Activated CD8-positive, alpha-beta memory T cell treated with anti-CD3 and anti-CD28 coated beads for 4 hours (primary cell): ENCODE data around the gene IRAK3.
A peak's percentile ranks its signal among the peaks of the same experiment; 100 is the strongest.
"Not testable (repeated sequence)": the region's sequence is repeated elsewhere in the genome, so short reads cannot be mapped to it uniquely, and the experiment has no call there.

ENCODE experiments used
- DNase-seq, 2 donors: peaks; one replicate each; pipeline ENCODE4 v3.0.0-alpha.2; 2020; ENCODE audit warnings: low read depth in 2 of 2

Gene IRAK3

DNA sequence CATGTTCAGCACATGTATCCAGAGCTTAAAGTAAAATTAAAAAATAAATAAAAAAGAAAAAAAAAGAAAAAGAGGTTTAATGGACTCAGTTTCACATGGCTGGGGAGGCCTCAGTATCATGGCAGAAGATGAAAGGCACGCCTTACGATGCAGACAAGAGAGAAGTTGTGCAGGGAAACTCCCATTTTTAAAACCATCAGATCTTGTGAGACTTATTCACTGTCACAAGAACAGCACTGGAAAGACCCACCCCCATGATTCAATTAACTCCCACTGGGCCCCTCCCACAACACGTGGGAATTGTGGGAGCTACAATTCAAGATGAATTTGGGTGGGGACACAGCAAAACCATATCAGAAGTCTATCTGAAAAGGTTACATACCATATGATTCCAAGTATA lies 24.0 kb downstream of the IRAK3 start:
- not testable (repeated sequence) for DNase-seq

DNA sequence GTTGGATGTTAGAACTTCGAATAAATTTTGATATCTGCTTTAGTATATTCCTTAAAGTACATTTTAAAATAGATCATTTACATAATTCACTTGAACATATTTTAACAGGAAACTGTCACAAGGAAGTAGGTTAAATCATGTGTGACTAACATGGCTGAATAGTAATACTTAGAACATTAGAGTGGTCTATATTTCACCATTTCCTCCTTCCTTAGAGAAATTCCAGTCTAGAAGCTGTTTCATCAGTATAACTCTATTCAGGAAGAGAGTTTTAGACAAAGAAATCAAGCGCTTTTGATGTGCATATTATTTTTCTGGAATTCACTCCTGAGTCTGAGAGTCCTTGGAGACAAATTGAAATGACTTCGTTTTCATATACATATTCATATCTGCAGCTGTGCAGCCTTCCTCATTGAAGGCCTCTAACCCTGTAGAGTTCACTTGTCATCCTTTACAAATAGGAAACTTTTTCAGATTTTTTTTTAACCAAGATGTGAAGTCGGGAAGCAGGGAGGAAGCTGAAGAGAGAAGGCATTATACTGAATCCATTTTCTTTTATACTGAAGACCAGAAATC lies 28.4 kb downstream of the IRAK3 start:
- DNase-seq, result no peak

DNA sequence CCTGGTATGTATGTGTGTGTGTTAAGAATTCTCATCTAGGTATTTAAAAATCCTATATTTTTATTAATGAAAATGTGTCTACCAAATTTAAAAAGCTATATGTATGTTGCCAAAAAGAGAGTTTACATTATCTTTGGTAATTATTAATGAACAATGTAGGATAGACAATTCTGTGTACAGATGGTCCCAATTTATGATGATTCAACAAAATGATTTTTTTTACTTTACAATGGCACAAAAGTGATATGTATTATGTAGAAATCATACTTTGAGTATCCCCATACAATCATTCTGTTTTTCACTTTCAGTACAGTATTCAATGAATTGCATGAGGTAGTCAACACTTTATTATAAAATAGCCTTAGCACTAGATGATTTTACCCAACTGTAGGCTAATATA lies 39.4 kb downstream of the IRAK3 start:
- DNase-seq, result no peak

DNA sequence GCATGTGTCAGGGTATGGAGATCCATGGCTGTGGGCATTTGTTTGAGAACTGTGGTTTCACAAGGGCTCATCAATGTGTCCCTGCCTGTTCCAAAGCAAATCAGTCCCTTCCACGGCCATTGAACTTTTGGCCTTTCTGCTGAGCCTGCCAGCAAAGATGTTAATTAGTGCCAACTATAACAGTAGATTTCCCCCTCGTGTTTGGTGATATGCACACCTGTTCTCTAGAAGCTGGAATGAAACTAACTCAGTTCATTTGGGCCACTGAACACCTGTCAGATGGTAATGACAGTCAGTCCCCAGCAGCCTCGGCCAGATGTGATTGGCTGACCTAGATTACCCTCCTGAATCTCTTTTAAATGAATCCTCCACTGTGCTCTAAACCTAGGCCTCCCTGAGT lies 43.2 kb downstream of the IRAK3 start:
- DNase-seq, result no peak

DNA sequence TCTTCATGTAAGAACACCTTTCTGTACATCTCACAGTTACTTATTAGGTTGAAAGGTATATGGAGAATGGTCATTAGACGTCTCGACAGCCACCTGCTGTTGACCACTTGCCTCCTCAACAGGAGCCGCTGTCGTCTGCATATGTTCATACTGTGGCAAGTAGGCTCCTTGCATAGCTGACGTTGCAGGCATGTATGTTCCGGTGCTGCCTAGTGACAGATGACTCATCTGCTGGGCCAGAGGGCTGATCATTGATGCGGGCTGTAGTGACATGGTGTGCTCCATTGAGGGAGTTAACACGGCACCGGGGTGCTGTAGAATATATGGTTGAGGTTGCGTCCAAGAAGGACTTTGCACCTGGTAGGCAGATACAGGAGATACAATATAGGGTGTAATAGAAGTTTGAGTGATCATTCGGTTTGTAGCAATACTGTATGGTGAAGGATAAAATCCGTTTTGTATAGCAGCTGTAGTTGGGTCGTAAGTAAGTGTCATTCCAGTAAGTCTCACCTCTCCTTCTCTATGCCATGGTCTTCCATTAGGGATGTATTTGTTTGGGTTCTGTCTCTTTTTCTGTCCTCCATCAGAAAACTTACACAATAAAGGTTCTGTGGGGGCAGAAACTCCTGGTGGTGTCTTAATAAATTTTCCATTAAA lies 45.2 kb downstream of the IRAK3 start:
- DNase-seq, result not testable (repeated sequence)

DNA sequence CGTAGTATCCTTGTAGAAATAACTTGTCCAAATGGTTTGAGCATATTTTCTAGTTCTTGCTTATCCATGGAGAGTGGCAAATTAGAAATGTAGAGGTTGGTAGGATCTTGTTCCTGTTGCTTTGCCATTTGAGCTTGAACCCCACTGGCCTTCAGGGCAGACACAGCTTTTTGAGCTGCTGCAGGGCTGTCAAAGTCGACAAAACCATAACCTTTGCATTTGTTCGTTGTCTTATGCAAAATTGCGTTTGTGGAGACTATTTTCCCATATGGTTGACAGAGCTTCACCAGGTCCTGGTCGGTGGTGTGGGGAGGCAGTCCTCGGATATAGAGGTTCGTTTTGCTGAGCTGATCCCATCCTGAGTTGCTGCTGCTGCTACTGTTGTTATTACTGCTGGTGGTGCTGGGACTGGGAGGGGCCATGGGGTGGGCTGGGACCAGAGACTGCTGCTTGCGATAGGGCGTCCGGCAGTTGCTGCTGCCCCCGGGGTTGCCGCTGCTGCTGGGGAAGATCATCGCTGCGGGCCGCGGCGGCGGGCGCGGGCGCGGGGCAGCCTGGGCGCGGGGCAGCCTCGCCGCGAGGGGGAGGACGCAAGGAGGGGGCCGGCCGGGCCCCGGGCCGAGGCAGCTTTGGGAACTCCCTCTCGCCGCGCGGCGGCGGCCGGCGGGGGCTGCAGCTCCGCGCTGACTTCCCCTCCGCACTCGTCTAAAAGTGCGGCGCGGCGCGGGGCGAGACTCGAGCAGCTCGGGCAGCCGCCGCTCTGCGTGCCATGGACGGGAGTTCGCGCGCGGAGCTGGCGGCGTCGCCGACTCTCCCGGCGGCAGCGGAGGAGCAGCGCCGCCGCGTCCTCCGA lies 46.0 kb downstream of the IRAK3 start:
- DNase-seq, result peak in 1 of 2 donors; percentile 3

DNA sequence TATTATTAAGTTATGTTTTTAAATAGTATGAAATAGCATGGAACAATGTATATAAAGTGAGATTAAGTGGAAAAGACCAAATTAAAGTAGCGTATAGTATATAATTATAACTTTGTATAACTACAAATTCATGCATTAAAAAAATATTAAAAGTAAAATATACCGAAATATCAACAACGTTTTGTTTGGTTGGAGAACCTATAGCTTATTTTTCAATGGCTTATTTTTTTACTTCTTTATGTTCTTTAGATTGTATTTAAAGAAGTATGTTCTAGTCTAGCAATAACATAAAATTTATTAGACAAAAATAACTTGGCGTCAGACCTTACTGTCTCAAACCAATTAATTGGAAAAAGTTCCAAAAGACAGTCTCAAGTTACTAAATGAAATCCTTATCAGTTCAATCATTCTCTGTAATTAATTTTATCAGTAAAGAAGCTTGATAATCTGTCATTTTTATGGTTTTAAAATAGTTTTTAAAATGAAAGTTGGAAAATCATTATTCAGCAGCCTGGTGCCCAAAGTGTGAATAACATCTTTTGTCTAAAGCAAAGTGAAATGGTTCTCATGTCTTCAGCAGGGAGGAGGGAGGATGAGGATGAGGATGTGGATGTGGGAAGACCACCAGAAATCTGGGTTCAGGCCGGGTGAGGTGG lies 46.7 kb downstream of the IRAK3 start:
- DNase-seq, result no peak

DNA sequence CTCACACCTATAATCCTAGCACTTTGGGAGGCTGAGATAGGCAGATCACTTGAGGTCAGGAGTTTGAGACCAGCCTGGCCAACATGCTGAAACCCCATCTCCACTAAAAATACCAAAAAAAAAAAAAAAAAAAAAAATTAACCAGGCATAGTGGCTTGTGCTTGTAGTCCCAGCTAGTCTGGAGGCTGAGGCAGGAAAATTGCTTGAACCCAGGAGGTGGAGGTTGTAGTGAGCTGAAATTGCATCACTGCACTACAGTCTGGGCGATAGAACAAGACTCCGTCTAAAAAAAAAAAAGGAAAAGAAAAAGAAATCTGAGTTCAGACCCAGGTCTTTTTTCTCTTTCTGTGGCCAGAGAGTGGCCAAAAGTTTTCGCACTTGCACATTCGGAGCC lies 47.3 kb downstream of the IRAK3 start:
- not testable (repeated sequence) for DNase-seq

DNA sequence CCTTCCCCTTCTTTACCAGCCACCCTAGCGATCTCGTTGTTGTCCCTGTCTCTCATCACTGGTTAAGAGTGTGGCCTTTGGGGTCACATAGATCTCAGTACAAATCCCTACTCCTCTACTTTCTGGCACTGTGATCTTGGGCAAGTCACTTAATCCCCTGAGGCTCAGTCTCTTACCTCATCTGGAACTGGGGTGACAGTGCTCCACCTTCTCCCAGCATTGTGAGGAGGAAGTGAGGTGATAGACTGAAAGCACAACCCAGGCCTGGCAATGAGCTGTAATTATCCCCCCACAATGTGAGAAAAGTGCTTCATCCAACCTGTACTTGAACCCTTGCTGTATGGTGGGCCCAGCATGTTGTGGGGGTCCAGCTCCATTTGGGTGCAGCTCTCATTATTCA lies 48.0 kb downstream of the IRAK3 start:
- DNase-seq, result no peak

DNA sequence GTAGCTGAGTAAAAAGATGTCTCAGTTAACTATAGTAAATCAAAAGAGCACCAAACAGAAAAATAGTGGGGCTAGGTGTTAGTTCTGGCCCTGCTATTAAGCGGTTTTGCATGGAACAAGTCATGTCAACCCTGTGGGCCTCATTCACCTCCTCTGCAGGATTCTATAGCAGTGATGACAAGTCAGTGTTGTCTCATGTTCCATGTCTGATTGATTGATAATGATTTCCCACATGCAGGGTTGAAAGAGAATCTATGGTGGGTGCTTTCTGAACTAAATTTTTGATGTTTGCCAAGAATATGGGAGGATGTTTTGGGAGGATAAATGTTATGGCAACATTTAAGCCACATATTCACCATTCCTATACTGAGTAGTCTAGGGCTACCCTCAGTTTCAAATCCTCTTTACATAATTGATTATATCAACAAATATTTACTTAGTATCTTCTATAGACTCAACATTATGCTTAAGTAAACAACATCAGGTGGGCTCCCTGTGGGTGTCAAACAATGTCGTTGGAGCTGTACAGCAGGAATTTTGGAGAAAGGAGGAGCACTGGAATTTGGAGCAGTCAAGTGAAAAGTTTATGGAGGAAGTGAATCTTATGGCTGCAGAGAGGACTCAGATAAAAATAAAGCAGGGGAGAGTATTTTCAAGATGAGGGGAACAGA lies 48.6 kb downstream of the IRAK3 start:
- no peak for DNase-seq

DNA sequence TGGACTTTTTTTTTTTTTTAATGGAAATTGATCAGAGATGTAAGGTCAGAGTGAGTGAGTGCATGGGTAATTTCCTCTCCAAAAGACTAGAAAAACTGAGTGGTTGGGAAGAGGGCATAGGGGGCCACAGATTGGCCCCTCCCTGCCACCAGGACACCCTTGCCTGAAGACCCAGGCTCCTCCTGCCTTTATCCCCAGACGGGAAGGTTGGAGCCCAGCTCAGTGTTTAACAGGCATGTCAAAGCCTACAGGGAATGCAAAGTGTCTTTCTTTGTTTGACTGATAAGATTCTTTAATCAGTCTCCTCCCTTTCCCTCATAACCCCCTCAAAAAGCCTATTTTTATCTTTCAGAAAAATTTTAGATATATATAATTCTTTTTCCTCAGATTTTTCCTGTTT lies 50.3 kb downstream of the IRAK3 start:
- no peak for DNase-seq

DNA sequence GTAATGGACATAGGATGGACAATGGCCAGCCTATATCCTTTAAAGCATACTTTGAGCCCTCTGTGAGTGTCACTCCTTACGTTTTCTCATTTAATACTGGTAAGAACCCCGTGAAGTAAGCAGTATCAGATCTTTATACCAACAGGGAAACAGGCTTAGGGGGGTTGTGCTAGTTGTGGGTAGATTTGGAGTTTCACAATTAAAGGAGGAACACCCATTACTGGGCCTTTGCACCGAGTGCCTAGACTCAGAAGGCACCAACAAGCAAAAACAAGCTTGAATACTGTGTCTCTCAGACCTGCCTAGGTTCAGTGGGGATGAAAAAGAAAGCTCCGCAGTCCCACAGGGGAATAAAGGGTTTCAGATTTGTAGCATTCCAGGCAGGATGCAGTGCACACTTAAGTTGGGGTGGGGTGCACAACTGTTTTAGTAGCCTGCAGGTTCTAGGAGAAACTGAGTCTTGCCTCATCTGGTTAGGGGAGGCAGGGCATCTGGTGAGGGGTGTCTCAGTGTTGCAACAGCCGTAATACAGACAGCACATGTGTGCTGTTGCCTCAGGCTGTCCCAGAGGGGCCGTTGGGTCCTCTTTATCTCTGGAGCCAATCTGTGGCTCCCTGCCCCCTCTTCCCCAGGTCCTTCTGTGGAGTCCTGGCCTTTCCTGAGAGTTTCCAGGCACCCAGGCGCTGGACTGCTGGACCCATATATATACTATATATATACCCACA lies 51.2 kb downstream of the IRAK3 start:
- DNase-seq, result no peak

DNA sequence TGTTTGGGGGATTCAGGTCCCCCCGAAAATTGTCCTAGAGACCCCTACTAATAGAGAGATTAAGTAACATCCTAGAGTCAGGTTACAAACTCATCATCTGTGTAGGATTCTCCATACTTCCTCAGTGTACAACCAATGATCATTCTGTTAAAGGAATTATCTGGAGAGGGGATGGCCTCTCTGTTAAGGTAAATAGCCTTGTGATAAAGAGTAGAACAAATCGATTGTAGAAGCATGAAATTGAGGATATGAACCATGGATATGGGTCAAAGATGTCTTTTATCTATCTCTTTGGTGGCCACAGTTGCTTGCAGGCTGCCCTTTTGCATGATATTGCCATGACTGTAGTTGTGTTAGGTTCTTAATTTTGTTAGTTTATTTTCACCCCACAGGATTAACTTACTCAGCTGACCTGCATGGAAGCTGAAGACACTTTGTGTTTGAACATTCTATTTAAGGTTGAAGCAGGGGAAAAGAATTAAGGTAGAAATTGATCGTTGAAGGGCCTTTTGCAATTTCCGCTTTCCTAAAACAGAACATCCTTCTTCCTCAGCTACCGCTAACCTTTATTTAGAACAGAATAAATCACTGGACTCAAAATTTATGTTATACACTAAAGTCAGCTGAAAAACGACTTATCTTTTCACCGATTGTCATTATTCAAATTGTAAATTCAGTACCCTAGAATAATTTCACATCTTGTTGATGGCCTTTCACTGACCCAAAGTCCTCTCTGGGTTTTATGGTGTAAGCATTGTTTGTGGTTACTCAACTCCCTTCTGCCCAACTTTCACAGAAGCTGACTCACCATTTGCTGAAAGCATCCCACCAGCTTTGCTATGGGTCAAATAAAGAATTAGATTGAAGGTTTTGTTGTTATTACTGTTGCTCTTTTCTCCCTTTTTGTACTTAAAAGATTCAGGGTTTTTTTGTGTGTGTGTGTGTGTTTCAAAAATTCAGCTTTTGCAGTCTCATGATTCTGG lies 52.3 kb downstream of the IRAK3 start:
- no peak for DNase-seq

DNA sequence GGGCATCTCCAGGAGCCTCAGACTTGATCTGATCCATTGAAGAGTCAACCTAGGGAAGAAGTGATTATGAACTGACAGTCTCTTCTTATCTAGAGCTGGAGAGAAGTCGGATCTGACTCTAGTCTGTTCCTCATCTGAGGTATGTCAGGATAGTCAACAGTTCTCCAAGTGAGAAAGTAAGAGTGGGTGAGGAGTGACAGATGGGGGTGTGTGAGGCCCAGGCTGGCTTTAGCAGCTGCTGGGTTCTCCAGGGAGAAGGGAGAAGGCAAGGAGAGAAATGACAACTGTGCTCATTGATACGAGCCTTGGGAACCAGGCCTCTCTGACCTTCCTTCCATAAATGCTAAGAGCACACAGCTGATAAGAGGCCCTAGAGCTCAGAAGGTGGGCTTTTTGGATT lies 53.3 kb downstream of the IRAK3 start:
- DNase-seq, result no peak

DNA sequence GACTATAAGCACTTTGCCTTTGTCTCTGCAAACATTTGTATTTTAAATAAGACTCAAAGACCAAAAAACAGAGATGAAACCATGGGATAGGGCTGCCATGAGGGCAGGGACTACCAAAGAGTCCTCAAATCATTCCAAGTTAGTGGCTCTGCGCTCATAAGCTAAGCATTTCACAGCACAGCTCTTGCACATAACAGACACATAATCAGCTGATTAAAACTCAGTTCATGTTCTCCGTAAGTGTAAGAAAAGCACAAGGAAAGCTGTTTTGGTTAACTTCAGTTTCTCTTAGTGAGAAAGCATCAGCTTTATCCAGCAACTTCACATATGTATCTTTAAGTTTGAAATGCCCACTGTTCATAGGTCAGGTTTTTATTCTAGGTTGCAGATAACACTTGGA lies 54.9 kb downstream of the IRAK3 start:
- no peak for DNase-seq

DNA sequence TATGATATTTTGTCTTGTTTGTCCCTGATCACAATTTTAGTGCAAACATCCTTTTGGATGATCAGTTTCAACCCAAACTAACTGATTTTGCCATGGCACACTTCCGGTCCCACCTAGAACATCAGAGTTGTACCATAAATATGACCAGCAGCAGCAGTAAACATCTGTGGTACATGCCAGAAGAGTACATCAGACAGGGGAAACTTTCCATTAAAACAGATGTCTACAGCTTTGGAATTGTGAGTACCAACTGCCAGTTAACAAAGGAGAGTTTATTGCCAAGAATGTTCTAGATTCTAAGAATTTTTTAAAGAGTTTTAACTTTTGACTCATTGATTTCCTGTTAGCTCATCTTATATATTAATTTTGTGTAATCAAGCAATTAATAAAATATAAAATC lies 55.4 kb downstream of the IRAK3 start:
- DNase-seq, result no peak

DNA sequence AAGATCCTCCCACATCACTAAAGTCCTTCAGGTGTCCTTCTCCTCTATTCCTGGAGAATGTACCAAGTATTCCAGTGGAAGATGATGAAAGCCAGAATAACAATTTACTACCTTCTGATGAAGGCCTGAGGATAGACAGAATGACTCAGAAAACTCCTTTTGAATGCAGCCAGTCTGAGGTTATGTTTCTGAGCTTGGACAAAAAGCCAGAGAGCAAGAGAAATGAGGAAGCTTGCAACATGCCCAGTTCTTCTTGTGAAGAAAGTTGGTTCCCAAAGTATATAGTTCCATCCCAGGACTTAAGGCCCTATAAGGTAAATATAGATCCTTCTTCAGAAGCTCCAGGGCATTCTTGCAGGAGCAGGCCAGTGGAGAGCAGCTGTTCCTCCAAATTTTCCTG lies 58.7 kb downstream of the IRAK3 start:
- no peak for DNase-seq

DNA sequence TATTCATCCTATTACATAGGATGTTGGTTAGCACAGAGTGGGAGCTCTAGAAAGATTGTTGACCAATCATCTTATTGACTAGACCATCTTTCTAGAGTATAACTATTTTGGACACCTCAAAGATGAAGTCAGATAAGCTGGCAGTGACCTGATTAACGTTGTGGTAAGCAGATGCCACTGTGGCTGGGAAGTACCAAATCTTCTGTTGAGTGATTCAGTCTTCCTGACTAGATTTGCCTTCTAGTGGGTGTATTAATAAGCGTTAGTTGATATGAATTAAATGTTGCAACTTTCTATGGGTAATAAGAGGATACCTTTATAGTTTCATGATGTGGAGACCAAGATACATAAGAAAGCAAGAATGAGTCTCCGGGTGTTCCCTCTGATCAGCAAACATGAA lies 62.0 kb downstream of the IRAK3 start:
- DNase-seq, result no peak

DNA sequence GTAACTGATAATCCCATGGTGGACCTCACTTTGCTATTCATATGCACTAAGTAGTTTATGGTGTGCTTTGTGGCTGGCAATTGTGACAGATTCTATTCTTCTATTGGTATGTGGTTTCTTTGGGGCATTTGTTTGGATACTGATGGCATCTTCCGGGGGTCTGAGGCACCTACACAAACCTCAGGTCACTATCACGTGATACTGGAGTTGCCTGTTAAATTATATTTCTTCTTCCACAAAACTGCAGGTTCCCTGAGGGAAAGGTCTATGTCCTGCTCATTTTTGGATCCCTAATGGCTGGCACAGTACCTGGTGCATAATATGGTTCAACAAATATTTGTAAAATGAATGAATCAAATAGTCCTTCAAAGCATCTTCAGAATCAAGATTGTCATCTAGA lies 63.8 kb downstream of the IRAK3 start:
- no peak for DNase-seq

DNA sequence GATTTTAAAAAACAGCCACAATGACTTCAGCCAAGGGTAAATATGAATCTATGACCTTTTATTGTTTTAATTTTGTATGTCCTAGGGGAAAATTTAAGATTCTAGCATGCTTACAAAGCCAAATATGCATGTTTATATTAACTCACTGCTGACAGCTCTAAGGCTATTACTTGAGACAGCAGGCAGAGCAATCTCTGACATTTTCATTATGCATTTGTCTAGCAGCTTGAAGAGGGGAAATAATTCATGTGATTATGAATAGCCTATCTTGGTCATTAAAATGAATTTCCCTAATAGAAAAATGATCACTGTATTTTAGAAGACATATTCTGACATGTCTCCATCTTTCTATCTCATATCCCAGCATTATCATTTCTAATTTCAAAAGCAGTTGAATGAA lies 66.7 kb downstream of the IRAK3 start:
- DNase-seq, result no peak
